OCI-LY1 (cell line): ENCODE measurements around the gene PDE3B.

Experiments used
- H2AFZ ChIP-seq: fragments of 200-600 bp; sonication (generic), shearing (Covaris generic); 2 replicates; pipeline ENCODE4 v1.6.0; 2014; ENCODE audit warnings: antibody characterized with exemption, mild to moderate bottlenecking, low read length
- H3F3A ChIP-seq: fragments of 200-600 bp; sonication (generic), shearing (Covaris generic); 2 replicates; pipeline ENCODE4 v1.6.0; 2014; ENCODE audit warnings: mild to moderate bottlenecking, antibody characterized with exemption, low read length, moderate library complexity; ENCODE audit not compliant: insufficient read depth
- H3K27ac ChIP-seq: fragments of 200-600 bp; sonication (generic); 2 replicates; pipeline ENCODE4 v1.5.1; 2014; ENCODE audit warnings: low read length, mixed run types, mild to moderate bottlenecking, low read depth; ENCODE audit not compliant: poor library complexity, severe bottlenecking
- H3K27me3 ChIP-seq: fragments of 200-600 bp; sonication (generic); 2 replicates; pipeline ENCODE4 v1.6.0; 2014; ENCODE audit warnings: antibody characterized with exemption, mild to moderate bottlenecking, low read length, moderate library complexity; ENCODE audit not compliant: insufficient read depth
- H3K36me3 ChIP-seq: fragments of 200-600 bp; sonication (generic); 2 replicates; pipeline ENCODE4 v1.6.1; 2014; ENCODE audit warnings: mild to moderate bottlenecking, antibody characterized with exemption, low read length, moderate library complexity, mixed read lengths; ENCODE audit not compliant: insufficient read depth
- H3K4me1 ChIP-seq: fragments of 200-600 bp; sonication (generic); 2 replicates; pipeline ENCODE4 v1.5.1; 2014; ENCODE audit warnings: mild to moderate bottlenecking, low read length, moderate library complexity; ENCODE audit not compliant: insufficient read depth, severe bottlenecking
- H3K4me2 ChIP-seq: fragments of 200-600 bp; sonication (generic), shearing (Covaris generic); 2 replicates; pipeline ENCODE4 v1.6.1; 2014; ENCODE audit warnings: low read length
- H3K4me3 ChIP-seq: fragments of 200-600 bp; sonication (generic); 2 replicates; pipeline ENCODE4 v1.5.1; 2014; ENCODE audit warnings: low read length, low read depth, mild to moderate bottlenecking, mixed read lengths; ENCODE audit not compliant: poor library complexity, severe bottlenecking
- H3K79me2 ChIP-seq: fragments of 200-600 bp; shearing (Covaris generic); 2 replicates; pipeline ENCODE4 v1.6.1; 2016; ENCODE audit warnings: mixed run types, low read length, mixed read lengths; ENCODE audit not compliant: insufficient read depth
- H3K9ac ChIP-seq: fragments of 200-600 bp; sonication (generic), shearing (Covaris generic); 2 replicates; pipeline ENCODE4 v1.6.1; 2014; ENCODE audit warnings: mild to moderate bottlenecking, low read length, mixed read lengths
- H3K9me2 ChIP-seq: fragments of 200-600 bp; sonication (generic), shearing (Covaris generic); 2 replicates; pipeline ENCODE4 v1.6.1; 2014; ENCODE audit warnings: low read depth, mild to moderate bottlenecking, low read length, mixed read lengths
- H3K9me3 ChIP-seq: fragments of 200-600 bp; shearing (Covaris generic); 2 replicates; pipeline ENCODE4 v1.6.1; 2014; ENCODE audit warnings: low read length, mixed read lengths
- H4K20me1 ChIP-seq: fragments of 200-600 bp; sonication (generic), shearing (Covaris generic); 2 replicates; pipeline ENCODE4 v1.6.0; 2016; ENCODE audit warnings: mild to moderate bottlenecking, low read length; ENCODE audit not compliant: insufficient read depth
- EZH2 ChIP-seq: fragments of 200-600 bp; sonication (generic), shearing (Covaris generic); IDR thresholded peaks from 2 replicates; pipeline ENCODE4 v1.8.0; 2017; ENCODE audit warnings: borderline replicate concordance, mixed run types, mild to moderate bottlenecking, antibody characterized with exemption, low read length, moderate library complexity, mixed read lengths
- TF ChIP-seq, protein P1 (sequence below): fragments of 200-600 bp; sonication (generic), shearing (Covaris generic); IDR thresholded peaks from 2 replicates; pipeline ENCODE4 v1.5.1; 2017; ENCODE audit warnings: mild to moderate bottlenecking, antibody characterized with exemption, low read length, moderate library complexity, mixed read lengths

Gene PDE3B

DNA sequence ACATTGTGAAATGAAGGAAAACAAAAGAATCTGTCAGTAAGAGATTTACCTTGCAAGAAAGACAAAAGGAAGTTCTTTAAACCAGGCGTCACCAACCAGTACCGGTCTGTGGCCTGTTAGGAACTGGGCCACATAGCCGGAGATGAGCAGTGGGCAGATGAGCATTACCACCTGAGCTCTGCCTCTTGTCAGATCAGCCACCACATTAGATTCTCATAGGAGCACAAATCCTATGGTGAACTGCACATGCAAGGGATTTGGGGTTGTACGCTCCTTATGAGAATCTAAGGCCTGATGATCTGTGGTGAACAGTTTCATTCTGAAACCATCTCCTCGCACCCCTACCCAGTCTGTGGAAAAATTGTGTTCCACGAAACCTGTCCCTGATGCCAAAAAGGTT lies 140.2 kb downstream of the PDE3B start:
- no peaks in the 10 kb centered on the region for H4K20me1 ChIP-seq
- H3K9ac ChIP-seq: no peak overlapping the region
- no peak overlapping the region for H3K4me2 ChIP-seq
- no peaks in the 10 kb centered on the region for H3F3A ChIP-seq
- H3K4me1 ChIP-seq: peaks cover 22% of the 10 kb centered on the region
- H2AFZ ChIP-seq: no peak overlapping the region
- no peaks in the 10 kb centered on the region for H3K79me2 ChIP-seq
- TF ChIP-seq EZH2: no peak
- TF ChIP-seq, protein P1, sequence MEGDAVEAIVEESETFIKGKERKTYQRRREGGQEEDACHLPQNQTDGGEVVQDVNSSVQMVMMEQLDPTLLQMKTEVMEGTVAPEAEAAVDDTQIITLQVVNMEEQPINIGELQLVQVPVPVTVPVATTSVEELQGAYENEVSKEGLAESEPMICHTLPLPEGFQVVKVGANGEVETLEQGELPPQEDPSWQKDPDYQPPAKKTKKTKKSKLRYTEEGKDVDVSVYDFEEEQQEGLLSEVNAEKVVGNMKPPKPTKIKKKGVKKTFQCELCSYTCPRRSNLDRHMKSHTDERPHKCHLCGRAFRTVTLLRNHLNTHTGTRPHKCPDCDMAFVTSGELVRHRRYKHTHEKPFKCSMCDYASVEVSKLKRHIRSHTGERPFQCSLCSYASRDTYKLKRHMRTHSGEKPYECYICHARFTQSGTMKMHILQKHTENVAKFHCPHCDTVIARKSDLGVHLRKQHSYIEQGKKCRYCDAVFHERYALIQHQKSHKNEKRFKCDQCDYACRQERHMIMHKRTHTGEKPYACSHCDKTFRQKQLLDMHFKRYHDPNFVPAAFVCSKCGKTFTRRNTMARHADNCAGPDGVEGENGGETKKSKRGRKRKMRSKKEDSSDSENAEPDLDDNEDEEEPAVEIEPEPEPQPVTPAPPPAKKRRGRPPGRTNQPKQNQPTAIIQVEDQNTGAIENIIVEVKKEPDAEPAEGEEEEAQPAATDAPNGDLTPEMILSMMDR: no peak
- H3K9me2 ChIP-seq: no peaks in the 10 kb centered on the region
- no peaks in the 10 kb centered on the region for H3K9me3 ChIP-seq
- H3K27ac ChIP-seq: no peak overlapping the region
- H3K27me3 ChIP-seq: no peaks in the 10 kb centered on the region
- H3K36me3 ChIP-seq: no peaks in the 10 kb centered on the region
- H3K4me3 ChIP-seq: no peak overlapping the region

- Histone ChIP-seq H3K79me2 (no peaks in the 10 kb centered on the region), H3K9ac (no peak overlapping the region), H2AFZ (no peak overlapping the region), H3K4me2 (no peak overlapping the region), H3K9me2 (no peaks in the 10 kb centered on the region), H3K4me1 (peaks cover 26% of the 10 kb centered on the region), H3K27me3 (no peaks in the 10 kb centered on the region), H3K36me3 (no peaks in the 10 kb centered on the region), H3K9me3 (no peaks in the 10 kb centered on the region), H3F3A (no peaks in the 10 kb centered on the region), H3K27ac (no peak overlapping the region), H3K4me3 (no peak overlapping the region), H4K20me1 (no peaks in the 10 kb centered on the region)
- TF ChIP-seq EZH2: no peak
- TF ChIP-seq, protein P1: no peak
Observed at GRCh38 chr11:14784230-14784629, 140.6 kb downstream of the PDE3B start.

DNA sequence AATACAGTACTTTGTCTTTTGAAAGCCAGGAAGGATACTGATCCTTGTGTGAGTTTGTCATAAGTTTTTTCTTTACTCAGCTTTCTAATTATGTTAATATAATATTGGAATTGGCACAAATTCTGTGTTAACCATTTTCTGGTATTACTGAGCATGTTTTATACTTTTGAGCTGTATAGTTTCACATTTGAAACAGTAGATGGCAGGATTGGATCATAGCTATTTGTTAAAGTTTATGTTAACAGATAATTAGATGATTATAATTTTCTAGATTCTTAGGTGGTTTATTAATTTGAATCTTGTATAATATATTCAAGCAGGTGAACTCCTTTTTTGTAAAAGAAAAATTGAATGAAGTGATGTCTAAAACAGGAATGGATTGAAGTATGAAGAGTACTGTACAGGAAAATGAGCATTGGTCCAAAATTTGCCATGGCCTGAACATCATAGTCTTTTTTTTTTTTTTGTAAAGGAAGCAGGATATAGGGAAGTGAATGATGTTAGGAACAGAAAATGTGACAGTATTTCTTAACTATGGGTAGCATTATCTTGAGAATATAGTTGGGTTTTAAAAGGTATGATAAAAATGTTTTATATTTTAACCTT lies 146.4 kb downstream of the PDE3B start:
- H3K27ac ChIP-seq: peak overlapping the region; percentile 29
- no peaks in the 10 kb centered on the region for H3K27me3 ChIP-seq
- TF ChIP-seq, protein P1: peak; percentile 74
- no peak for TF ChIP-seq EZH2

More for the DNA sequence above, 146.4 kb downstream of the PDE3B start:
- Histone ChIP-seq H3K9ac (0 out of 2 replicates have a peak overlapping the region, but pooled peaks have one; percentile 3), H3F3A (no peaks in the 10 kb centered on the region), H3K9me3 (no peaks in the 10 kb centered on the region), H3K9me2 (no peaks in the 10 kb centered on the region), H3K79me2 (no peaks in the 10 kb centered on the region), H3K36me3 (no peaks in the 10 kb centered on the region), H3K4me2 (no peak overlapping the region), H3K4me3 (no peak overlapping the region), H4K20me1 (no peaks in the 10 kb centered on the region), H3K4me1 (peaks cover 32% of the 10 kb centered on the region), H2AFZ (0 out of 2 replicates have a peak overlapping the region, but pooled peaks have one; percentile 14)
